IgD-negative memory B cell (primary cell): ENCODE measurements around the gene NDOR1. TPM values are rescaled to one million over a fixed set of nuclear protein-coding genes. Genes with fewer than 3 reads are reported as not detected.

Experiments used
- polyA plus RNA-seq: library from polyadenylated mRNA; unstranded; fragments of 300-500 nt; fragmentation: Illumina TruSeq; gene quantifications from one replicate; pipeline ENCODE4 v1.2.3, GENCODE V29; 2021

Gene NDOR1
- polyA plus RNA-seq, 1 donor from 2014 or later: 7.6 TPM

Other genes with a start within 250 kb of the NDOR1 start
- not detected for gene PTGDS, start 228.2 kb upstream of the NDOR1 start, polyA plus RNA-seq
- gene LCNL1, start 222.7 kb upstream of the NDOR1 start, polyA plus RNA-seq: not detected
- 64.3 TPM for gene PAXX, start 213.3 kb upstream of the NDOR1 start, polyA plus RNA-seq
- 3.5 TPM for gene CLIC3, start 209.1 kb upstream of the NDOR1 start, polyA plus RNA-seq
- gene ABCA2, start 177.5 kb upstream of the NDOR1 start, polyA plus RNA-seq: 3.9 TPM
- gene FUT7, start 173.6 kb upstream of the NDOR1 start, polyA plus RNA-seq: 26.6 TPM
- gene NPDC1, start 159.5 kb upstream of the NDOR1 start, polyA plus RNA-seq: 2.0 TPM
- not detected for gene ENTPD2, start 151.6 kb upstream of the NDOR1 start, polyA plus RNA-seq
- gene SAPCD2, start 135.1 kb upstream of the NDOR1 start, polyA plus RNA-seq: 0.38 TPM
- gene UAP1L1, start 128.2 kb upstream of the NDOR1 start, polyA plus RNA-seq: 3.0 TPM
- gene MAN1B1, start 118.7 kb upstream of the NDOR1 start, polyA plus RNA-seq: 27.5 TPM
- 110 TPM for gene DPP7, start 91.0 kb upstream of the NDOR1 start, polyA plus RNA-seq
- not detected for gene GRIN1, start 66.5 kb upstream of the NDOR1 start, polyA plus RNA-seq
- not detected for gene LRRC26, start 35.6 kb upstream of the NDOR1 start, polyA plus RNA-seq
- gene TMEM210, start 33.6 kb upstream of the NDOR1 start, polyA plus RNA-seq: not detected
- 6.2 TPM for gene ANAPC2, start 17.1 kb upstream of the NDOR1 start, polyA plus RNA-seq
- gene SSNA1, start 17.0 kb upstream of the NDOR1 start, polyA plus RNA-seq: 139 TPM
- gene TPRN, start 5.0 kb upstream of the NDOR1 start, polyA plus RNA-seq: 0.66 TPM
- 106 TPM for gene TMEM203, start 52 bp upstream of the NDOR1 start, polyA plus RNA-seq
- not detected for gene RNF208, start 16.5 kb downstream of the NDOR1 start, polyA plus RNA-seq
- gene CYSRT1, start 19.5 kb downstream of the NDOR1 start, polyA plus RNA-seq: not detected
- gene RNF224, start 21.8 kb downstream of the NDOR1 start, polyA plus RNA-seq: not detected
- gene SLC34A3, start 25.2 kb downstream of the NDOR1 start, polyA plus RNA-seq: not detected
- gene TUBB4B, start 35.6 kb downstream of the NDOR1 start, polyA plus RNA-seq: 88.4 TPM
- gene STPG3, start 45.6 kb downstream of the NDOR1 start, polyA plus RNA-seq: not detected
- 34.2 TPM for gene NELFB, start 49.6 kb downstream of the NDOR1 start, polyA plus RNA-seq
- 8.9 TPM for gene TOR4A, start 72.0 kb downstream of the NDOR1 start, polyA plus RNA-seq
- not detected for gene NRARP, start 96.6 kb downstream of the NDOR1 start, polyA plus RNA-seq
- gene EXD3, start 217.5 kb downstream of the NDOR1 start, polyA plus RNA-seq: 5.6 TPM
- 1.4 TPM for gene NOXA1, start 217.7 kb downstream of the NDOR1 start, polyA plus RNA-seq
- not detected for gene ENTPD8, start 235.7 kb downstream of the NDOR1 start, polyA plus RNA-seq